Prostate gland (tissue), 2 donors: ENCODE data around the gene TAMM41.

Experiments used
- POLR2A ChIP-seq: fragments of 450-650 bp; IDR thresholded peaks from one replicate; pipeline ENCODE4 v1.6.1; 2016; ENCODE audit warnings: antibody characterized with exemption, mild to moderate bottlenecking
- POLR2AphosphoS5 ChIP-seq: sonication (generic); formaldehyde crosslinking; IDR thresholded peaks from one replicate; pipeline ENCODE4 v1.6.1; 2017; ENCODE audit warnings: antibody characterized with exemption
- TF ChIP-seq, protein P1 (sequence below), 4 experiments: fragments of 200-600 bp in 2 of 4; fragments of 450-650 bp in 2 of 4; sonication (generic) in 2 of 4; IDR thresholded peaks; 1 replicate in 3 of 4; 2 replicates in 1 of 4; pipeline ENCODE4 v1.5.1; 2016 to 2019; ENCODE audit warnings: antibody characterized with exemption in 4 of 4, mild to moderate bottlenecking in 2 of 4, moderate library complexity in 2 of 4

DNA sequence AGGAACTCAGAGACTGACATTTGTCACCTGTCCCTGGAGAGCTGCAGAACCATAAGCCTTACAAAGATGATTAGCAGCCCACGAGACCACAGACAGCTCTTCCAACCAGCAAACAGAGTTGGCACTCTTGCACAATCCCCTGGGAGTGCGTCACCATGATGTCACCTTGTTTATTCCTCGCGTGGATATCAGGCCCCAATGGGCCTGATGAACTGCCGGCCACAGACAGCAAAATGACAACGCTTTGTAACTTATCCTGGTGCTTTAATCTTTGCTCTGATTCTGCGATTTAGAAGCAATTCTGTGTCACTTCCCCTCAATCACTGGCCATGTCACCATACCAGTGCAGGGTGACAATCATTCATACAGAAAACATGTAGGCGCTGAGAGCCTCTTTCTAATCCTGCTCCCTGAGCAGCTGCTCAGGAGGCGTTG lies 89.2 kb downstream of the TAMM41 start:
- TF ChIP-seq POLR2A, result no peak
- TF ChIP-seq POLR2AphosphoS5, result no peak
- TF ChIP-seq, protein P1, sequence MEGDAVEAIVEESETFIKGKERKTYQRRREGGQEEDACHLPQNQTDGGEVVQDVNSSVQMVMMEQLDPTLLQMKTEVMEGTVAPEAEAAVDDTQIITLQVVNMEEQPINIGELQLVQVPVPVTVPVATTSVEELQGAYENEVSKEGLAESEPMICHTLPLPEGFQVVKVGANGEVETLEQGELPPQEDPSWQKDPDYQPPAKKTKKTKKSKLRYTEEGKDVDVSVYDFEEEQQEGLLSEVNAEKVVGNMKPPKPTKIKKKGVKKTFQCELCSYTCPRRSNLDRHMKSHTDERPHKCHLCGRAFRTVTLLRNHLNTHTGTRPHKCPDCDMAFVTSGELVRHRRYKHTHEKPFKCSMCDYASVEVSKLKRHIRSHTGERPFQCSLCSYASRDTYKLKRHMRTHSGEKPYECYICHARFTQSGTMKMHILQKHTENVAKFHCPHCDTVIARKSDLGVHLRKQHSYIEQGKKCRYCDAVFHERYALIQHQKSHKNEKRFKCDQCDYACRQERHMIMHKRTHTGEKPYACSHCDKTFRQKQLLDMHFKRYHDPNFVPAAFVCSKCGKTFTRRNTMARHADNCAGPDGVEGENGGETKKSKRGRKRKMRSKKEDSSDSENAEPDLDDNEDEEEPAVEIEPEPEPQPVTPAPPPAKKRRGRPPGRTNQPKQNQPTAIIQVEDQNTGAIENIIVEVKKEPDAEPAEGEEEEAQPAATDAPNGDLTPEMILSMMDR (IDR thresholded peaks at IDR 0.05), result no peak
